ENCODE measurements around the gene UGGT2. TPM values are rescaled to one million over a fixed set of nuclear protein-coding genes. Genes with fewer than 3 reads are reported as not detected.

UGGT2 gene
- polyA plus RNA-seq, 2 of the 4 experiments (the other 2 are of a cell fraction): 10.3 to 27.9 TPM

DNA sequence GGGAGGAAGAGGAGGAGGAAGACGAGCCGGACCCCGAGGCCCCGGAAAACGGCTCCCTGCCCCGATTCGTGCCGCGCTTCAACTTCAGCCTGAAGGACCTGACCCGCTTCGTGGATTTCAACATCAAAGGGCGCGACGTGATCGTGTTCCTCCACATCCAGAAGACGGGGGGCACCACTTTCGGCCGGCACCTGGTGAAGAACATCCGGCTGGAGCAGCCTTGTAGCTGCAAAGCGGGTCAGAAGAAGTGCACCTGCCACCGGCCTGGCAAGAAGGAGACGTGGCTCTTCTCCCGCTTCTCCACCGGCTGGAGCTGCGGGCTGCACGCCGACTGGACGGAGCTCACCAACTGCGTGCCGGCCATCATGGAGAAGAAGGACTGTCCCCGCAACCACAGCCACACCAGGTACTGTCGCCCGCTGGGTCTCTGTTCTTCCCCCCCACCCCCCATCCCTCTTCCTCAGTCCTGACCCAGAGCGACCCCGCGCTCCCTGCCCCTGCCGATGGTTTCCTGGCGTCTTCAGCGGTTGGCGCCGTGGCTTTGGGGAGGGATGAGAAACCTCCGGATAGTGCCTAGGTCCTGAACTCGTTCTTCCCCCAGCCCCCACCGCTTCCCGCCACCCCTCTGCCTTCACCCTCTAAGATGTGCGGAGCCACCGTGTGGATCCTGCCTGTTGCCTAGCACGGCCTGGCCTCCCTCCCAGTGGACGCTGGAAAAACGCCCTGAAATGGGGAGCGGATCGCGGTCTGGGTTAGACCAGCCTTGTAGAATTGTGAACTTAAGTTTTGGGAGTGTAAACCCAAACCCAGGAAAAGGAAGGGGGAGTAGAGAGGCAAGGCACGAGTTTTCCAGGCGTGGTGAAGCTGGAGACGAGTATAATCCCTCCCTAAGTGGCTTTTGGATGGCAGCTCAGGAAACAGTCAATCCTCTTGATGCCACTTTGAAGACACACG is 38.2 kb upstream of the UGGT2 start:
- H3K27ac ChIP-seq: no peak overlapping the region
- peaks cover 4% of the 10 kb centered on the region; the same call in 2 of the 3 replicates for H3K4me1 ChIP-seq
- FAIRE-seq (no peak), DNase-seq (ENCODE audit: low read depth in 1 of 2, low spot score in 1 of 2) (no peak), ATAC-seq (peak; percentile 40 to 60; a peak in 3 of 6 replicates)
- ChIA-PET CTCF (no interaction called here), POLR2A (no interaction called here)
- H3K4me2 ChIP-seq: peak overlapping the region; percentile 98
- no peak for TF ChIP-seq ESRRA (IDR thresholded peaks at IDR 0.05; ENCODE audit: borderline replicate concordance, low read length)
- TF ChIP-seq, protein P1, sequence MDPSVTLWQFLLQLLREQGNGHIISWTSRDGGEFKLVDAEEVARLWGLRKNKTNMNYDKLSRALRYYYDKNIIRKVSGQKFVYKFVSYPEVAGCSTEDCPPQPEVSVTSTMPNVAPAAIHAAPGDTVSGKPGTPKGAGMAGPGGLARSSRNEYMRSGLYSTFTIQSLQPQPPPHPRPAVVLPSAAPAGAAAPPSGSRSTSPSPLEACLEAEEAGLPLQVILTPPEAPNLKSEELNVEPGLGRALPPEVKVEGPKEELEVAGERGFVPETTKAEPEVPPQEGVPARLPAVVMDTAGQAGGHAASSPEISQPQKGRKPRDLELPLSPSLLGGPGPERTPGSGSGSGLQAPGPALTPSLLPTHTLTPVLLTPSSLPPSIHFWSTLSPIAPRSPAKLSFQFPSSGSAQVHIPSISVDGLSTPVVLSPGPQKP (IDR thresholded peaks at IDR 0.05; ENCODE audit: low read depth, low read length): no peak
- no peak for TF ChIP-seq GATA3 (IDR thresholded peaks at IDR 0.05; ENCODE audit: borderline replicate concordance)
- TF ChIP-seq, protein P2, sequence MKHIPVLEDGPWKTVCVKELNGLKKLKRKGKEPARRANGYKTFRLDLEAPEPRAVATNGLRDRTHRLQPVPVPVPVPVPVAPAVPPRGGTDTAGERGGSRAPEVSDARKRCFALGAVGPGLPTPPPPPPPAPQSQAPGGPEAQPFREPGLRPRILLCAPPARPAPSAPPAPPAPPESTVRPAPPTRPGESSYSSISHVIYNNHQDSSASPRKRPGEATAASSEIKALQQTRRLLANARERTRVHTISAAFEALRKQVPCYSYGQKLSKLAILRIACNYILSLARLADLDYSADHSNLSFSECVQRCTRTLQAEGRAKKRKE (CRISPR knock-in tag; IDR thresholded peaks at IDR 0.05; ENCODE audit: low read depth): no peak
- TF ChIP-seq NPAS2 (CRISPR knock-in tag; IDR thresholded peaks at IDR 0.05; ENCODE audit: borderline replicate concordance): no peak
- no peak for TF ChIP-seq CHD4 (IDR thresholded peaks at IDR 0.05; ENCODE audit: borderline replicate concordance)
- no peak for TF ChIP-seq RNF2 (IDR thresholded peaks at IDR 0.05; ENCODE audit: borderline replicate concordance, low read depth)
- TF ChIP-seq EHF (CRISPR knock-in tag; IDR thresholded peaks at IDR 0.05): no peak
- no peak for TF ChIP-seq HOXB5 (CRISPR knock-in tag; IDR thresholded peaks at IDR 0.05)
- TF ChIP-seq POLR2AphosphoS2 (conservative IDR thresholded peaks at IDR 0.05; ENCODE audit: low read length): no peak
- no peaks in the 10 kb centered on the region for H3K9me3 ChIP-seq
- H3K4me3 ChIP-seq: peak overlapping the region; percentile 57
- WGBS (ENCODE audit: missing lambda C conversion rate): 23% methylated on average over 13 of the region's 57 CpGs

DNA sequence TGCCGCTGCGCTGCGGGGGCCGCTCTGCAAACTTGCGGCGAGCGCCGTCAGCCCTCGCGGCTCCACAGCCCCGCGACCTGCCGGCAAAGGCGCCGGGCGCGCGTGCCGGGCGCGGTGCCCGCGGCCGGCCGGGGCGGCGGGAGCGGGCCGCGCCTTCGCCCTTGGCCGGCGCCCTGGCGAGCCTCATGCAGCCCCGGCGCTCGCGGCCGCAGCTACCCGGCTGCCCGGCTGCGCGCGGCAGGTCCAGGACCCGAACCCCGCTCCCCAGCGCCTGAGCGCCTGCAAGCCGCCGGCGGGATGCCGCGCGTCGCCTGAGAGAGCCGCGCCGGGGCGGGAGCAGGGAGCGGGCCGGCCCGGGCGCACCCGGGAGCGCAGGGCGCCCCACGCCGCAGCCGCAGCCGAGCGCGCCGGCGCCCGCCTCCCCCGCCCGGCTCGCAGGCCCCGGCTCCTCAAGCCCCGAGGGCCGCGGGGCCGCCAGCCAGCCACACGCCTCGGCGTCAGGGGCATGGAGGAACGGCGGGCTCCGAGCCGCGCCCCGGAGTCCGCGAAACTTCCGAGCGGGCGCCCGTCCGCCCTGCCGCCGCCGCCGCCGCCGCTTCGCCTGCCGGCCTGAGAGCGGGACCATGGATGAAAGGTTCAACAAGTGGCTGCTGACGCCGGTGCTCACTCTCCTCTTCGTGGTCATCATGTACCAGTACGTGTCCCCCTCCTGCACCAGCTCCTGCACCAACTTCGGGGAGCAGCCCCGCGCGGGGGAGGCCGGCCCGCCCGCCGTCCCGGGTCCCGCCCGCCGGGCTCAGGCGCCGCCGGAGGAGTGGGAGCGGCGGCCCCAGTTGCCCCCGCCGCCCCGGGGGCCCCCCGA is 37.3 kb upstream of the UGGT2 start:
- Histone ChIP-seq H3K9me3 (no peaks in the 10 kb centered on the region), H3K4me1 (peaks cover 4% of the 10 kb centered on the region; the same call in 2 of the 3 replicates), H3K27ac (peak overlapping the region in 1 of 2 experiments; percentile 55; a peak in 2 of 6 replicates), H3K4me3 (peak overlapping the region; percentile 57), H3K4me2 (peak overlapping the region; percentile 98)
- ChIA-PET CTCF (no interaction called here), POLR2A (no interaction called here)
- no peak for FAIRE-seq
- no peak for DNase-seq (ENCODE audit: low read depth in 1 of 2, low spot score in 1 of 2)
- peak; percentile 36 to 66; a peak in 5 of 6 replicates for ATAC-seq
- no CpG with 5 or more reads among the region's 133 CpGs for WGBS (ENCODE audit: missing lambda C conversion rate)
- no peak for TF ChIP-seq TP53 (CRISPR knock-in tag; IDR thresholded peaks at IDR 0.05)
- no peak for TF ChIP-seq EHF (CRISPR knock-in tag; IDR thresholded peaks at IDR 0.05)
- TF ChIP-seq ZNF302 (CRISPR knock-in tag; IDR thresholded peaks at IDR 0.05): no peak
- TF ChIP-seq EHMT2 (IDR thresholded peaks at IDR 0.05; ENCODE audit: low read depth): no peak
- TF ChIP-seq HEYL (CRISPR knock-in tag; IDR thresholded peaks at IDR 0.05): no peak
- no peak for TF ChIP-seq MAFK (IDR thresholded peaks at IDR 0.05; ENCODE audit: partially characterized antibody)
- no peak for TF ChIP-seq HOXB5 (CRISPR knock-in tag; IDR thresholded peaks at IDR 0.05)
- TF ChIP-seq, protein P3, sequence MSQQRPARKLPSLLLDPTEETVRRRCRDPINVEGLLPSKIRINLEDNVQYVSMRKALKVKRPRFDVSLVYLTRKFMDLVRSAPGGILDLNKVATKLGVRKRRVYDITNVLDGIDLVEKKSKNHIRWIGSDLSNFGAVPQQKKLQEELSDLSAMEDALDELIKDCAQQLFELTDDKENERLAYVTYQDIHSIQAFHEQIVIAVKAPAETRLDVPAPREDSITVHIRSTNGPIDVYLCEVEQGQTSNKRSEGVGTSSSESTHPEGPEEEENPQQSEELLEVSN (IDR thresholded peaks at IDR 0.05; ENCODE audit: borderline replicate concordance, low read depth): no peak
- TF ChIP-seq HOXB13 (CRISPR knock-in tag; IDR thresholded peaks at IDR 0.05; ENCODE audit: low read depth): no peak
- TF ChIP-seq CHD2 (IDR thresholded peaks at IDR 0.05; ENCODE audit: low read length, partially characterized antibody): no peak
- TF ChIP-seq NR3C1 (IDR thresholded peaks at IDR 0.05): no peak
- TF ChIP-seq JUN (IDR thresholded peaks at IDR 0.05): no peak
- no peak for TF ChIP-seq FOXS1 (CRISPR knock-in tag; IDR thresholded peaks at IDR 0.05)
- no peak for TF ChIP-seq KDM5A (IDR thresholded peaks at IDR 0.05)
- no peak for TF ChIP-seq JUNB (IDR thresholded peaks at IDR 0.05)

All from A549 (cell line).